Activated naive CD4-positive, alpha-beta T cell treated with anti-CD3 and anti-CD28 coated beads, Interleukin-2, amount 50 U/mL, for 16 hours (primary cell): Measurements from ENCODE around the gene NOA1.

ENCODE experiments used
- DNase-seq: peaks from one replicate; pipeline ENCODE4 v3.0.0-alpha.2; 2020

The NOA1 gene

DNA sequence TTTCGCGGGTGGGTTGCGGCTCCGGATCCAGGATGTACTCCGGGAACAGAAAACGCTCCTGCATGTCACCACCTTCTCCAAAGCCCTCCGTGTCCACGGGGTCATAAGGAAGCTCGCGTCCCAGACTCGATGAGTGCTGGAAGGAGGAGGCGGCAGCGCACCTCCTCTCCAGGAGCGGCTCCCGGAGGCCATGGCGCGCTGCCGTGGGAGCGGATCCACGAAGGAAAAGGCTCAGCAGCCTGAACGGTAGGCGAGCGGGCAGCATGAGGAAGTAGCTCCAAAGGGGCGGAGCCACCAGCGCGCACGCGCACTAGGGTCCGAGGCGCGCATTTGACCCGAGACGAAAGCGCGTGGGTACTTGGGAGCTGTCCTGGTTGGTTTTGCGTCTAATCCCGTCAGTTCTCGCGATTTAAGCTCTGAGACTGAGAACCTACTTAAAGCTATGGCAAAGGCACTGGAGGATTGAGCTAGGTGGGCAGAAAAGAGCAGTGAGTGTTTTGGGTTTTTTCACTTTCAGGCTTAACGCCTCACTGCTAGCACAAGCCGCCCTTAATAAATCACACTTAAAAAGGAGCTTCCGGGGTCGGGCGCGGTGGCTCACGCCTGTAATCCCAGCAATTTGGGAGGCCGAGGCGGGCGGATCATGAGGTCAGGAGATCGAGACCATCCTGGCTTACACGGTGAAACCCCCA is at the start of gene NOA1:
TSS of gene NOA1 (minus strand) at position 286 of the 692 bp plus-strand sequence. CDS start at position 265, 21 bp downstream.
- DNase-seq, result peak; percentile 96

- no peak for DNase-seq
These were observed 45.7 kb upstream of the NOA1 start for GRCh38 chr4:57023104-57023503.

GRCh38 chr4:57020467-57021101 is 43.2 kb upstream of the NOA1 start:
- DNase-seq, result no peak

DNA sequence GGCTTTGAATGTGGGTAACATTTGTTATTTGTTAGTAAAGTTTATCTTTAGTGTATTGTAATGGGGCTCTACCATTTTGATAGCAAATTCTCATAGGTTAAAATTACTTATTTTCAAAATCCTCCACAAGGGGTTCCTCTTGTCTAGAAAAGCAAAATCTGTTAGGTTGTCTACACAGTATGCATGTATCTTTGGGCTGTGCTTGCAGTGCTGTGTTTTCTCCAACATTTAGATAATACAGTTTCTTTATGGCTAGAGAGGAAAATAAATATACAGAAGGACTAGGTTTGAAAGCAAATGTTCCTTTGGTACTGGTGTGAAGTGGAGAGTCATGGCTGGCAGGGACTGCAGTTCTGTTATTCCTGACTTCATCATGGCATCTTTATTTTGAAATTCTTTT is 41.6 kb upstream of the NOA1 start:
- DNase-seq, result no peak

DNA sequence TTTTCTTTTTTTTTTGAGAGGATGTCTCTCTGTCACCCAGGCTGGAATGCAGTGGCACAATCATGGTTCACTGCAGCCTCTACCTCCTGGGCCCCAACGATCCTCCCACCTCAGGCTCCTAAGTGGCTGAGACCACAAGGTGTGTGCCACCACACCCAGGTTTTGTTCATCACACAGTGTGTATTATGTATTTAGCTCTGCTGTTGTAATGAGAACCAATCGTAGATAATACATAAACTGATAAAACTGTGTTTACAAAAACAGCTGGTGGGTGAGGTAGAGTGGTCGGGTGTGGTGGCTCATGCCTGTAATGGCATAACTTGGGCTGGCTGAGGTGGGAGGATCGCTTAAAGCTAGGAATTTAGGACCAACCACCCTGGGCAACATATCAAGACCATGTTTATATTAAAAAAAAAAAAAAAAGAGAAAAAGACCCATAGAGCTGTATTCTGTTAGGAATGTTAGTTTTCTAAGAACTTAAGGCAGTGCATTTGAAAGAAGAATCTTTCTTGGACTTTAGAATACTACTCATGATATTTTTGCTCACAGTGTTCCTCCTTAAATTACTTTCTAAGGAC is 36.2 kb upstream of the NOA1 start:
- DNase-seq, result no peak

DNA sequence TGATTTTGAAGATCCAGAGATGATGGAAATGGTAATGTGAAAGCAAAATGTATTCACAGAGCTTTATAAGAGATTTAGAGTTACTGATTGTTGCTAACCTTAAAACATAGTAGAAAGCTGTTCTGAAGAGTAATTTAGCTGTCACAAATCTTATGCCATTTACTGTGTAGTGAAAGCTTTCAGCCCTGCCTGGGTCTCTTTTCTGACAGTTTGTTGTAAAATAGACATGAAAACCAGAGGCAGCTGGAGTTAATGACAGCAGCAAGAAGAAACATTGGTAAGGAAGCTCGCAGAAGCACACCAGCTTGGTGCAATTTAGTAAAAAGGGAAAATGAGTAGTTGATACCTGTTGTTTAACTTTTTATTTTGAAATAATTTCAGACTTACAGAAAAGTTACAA is 22.3 kb upstream of the NOA1 start:
- DNase-seq, result no peak

GRCh38 chr4:56995525-56995924 is 18.1 kb upstream of the NOA1 start:
- no peak for DNase-seq

DNA sequence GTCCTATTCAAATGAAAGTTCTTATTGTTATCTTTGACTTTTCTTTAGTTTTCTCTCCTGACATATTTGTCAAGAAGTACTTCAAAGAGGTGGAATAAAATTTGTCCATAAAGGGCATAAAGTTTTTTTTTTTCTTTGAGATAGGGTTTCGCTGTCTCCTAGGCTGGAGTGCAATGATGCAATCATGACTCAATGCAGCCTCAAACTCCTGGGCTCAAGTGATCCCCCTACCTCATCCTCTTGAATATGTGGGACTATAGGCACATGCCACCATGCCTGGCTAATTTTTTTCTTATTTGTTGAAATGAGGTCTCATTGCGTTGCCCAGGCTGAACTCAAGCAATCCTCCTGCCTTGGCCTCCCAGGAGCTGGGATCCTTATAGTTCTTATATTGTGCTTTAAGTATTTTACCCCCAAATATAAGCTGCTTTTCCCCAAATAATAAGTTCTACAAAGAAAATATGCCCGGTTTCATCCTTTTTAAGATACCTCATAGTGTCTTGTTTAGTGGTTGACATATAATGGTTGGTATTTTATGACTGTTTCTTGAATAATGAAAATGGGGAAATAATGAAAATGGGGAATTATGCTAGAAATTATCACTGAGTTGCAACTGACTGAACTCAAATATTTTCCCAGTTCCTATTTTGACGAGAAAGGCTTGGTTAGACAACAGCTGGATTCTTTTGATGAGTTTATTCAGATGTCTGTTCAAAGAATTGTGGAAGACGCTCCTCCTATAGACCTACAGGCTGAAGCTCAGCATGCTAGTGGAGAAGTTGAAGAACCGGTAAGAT is 12.9 kb upstream of the NOA1 start:
- no peak for DNase-seq

DNA sequence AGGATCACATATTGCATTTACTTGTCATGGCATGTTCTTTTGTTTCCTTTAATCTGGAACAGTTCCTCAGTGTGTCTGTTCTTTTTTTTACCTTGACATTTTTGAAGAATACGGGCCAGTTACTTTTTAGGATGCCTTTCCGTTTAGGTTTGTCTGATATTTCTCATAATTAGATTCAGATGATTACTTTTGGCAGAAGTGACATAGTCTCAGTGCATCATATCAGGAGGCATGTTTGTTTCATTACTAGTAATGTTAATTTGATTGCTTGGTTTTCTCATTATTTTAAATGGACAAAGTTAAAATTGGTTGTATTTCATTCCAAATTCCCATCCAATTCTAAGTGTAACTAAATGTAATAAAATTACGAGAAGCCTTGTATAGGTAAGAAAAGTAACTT is 9.5 kb upstream of the NOA1 start:
- no peak for DNase-seq

DNA sequence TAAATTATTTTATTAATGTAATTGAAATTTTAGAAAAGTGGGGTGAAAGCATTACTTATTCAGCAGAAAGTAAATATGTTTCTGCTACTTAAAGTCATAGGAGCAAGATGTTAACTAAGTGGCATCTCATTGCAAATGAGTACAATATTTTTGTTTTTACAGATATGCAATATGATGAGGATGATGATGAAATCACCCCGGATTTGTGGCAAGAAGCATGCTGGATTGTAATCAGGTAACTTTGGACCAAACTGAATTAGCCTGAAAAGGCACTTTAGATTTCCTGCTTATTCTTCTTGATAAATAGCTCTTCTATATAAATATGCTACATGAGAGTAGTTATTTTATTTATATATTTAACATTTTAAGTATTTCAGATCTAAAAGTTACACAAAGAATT is 8.8 kb upstream of the NOA1 start:
- DNase-seq, result no peak

DNA sequence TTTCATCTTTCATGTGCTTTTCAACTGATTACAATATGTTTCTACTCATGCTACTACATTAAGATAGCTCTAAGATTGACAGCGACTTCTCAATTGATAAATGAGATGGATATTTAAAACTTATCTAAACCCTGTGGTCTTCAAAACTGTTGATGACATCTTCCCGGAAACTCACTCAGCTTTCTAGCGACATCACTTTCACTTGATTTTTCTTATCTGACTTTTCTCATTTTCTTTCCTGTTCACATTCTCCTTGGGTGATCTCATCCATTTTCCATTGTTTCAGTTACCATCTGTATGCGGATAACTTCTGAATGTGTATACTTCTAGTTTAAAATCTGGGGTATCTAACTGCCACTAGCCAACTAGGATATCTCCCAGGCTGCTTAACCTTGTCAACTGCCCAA is 4.4 kb upstream of the NOA1 start:
- no peak for DNase-seq

DNA sequence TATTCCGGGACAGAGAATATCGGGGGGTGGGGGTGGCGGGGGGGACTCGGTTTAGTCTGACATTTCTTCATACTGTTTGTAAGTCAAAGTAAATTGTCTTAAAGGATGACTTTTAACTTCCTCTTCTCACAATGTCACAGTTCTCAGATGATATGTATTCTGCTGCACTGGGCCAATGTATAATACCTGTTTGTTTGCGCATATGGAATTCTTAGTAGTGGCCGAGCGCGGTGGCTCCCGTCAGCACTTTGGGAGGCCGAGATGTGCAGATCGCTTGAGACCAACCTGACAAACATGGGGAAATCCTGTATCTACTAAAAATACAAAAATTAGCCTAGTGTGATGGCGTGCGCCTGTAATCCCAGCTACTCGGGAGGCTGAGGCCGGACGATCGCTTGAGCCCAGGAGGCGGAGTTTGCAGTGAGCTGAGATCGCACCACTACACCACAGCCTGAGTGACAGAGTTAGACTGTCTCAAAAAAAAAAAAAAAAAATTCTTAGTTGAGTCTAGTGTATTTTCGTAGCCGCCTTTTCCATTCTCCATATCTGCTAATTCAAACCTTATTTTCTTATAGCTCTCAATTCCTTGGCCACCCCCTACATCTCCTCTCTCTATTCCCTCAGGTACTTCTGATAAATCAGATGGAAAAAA is 2.1 kb upstream of the NOA1 start:
- peak; percentile 46 for DNase-seq

DNA sequence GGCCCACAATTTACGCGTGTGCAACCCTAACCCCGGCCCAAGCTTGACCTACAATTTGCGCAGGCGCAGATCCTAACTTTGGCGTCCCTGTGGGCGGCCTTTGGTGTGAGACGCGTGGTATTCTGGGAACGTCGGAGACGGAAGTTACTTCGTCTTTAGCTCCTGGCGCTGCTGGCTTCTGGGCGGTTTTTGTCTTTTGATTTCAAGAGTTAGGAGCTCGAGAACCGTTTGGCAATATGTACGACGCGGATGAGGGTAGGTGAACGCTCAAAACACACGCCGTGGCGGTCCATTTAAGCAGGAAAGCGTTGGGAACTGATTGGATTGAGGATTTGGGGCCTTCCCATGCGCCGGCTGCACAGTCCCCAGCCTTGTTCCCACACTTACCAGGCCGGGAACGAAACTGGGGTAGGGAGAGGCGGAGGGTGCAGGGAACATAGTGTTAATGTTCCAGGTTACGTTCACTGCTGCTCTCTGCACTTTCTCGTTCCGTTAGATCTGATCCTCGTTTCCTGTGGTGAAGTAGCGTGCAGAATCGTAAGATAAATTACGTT is 1.4 kb upstream of the NOA1 start, which contains the start of gene POLR2B:
TSS of gene POLR2B (plus strand) at position 147 of the 554 bp plus-strand sequence. CDS start at position 237, 90 bp downstream.
- DNase-seq, result peak; percentile 84

DNA sequence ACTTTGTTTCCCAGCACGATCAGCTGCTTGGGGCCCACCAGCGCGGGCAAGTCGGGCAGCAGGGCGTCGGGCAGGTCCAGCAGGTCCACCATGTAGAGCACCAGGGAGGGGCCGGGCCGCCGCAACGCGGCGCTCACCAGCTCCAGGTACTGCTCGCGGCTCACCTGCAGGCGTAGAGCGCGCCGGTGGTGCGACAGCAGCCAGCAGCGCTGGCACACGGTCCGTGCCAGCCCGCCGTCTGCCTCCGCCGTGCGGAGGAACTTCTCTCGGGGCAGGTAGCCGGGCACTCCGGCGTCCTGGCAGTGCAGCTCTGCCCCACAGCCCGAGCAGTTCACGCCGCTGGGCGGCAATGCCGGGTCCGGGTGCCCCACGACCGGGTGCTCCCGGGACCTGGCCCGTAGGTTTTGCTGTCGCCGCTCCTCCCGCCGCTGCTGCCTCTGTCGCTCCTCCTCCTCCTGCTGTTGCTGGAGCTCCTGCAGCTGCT is 527 bp downstream of the NOA1 start:
- peak; percentile 64 for DNase-seq

- DNase-seq, result no peak
These were observed 1.0 kb downstream of the NOA1 start for GRCh38 chr4:56976283-56976836.

GRCh38 chr4:56973336-56973735 is 4.1 kb downstream of the NOA1 start:
- DNase-seq, result no peak

DNA sequence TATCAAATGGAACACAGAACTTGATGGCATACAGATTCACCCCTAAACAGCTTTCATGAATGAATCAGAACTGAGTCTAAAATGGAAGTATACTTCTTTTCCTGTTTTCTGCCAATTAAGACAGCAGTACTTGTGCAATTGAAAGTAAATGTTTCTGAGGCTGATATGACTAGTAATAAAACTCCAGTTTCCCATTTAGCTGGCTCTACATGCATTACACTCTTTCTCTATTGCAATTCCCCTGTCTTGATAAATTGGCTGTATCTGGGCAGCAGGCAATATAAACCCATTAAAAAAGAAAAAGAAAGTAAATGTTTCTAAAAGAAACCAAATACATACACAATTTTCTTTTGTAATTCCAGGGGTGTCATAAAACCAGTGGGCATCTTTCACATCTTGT is 4.6 kb downstream of the NOA1 start:
- DNase-seq, result no peak

DNA sequence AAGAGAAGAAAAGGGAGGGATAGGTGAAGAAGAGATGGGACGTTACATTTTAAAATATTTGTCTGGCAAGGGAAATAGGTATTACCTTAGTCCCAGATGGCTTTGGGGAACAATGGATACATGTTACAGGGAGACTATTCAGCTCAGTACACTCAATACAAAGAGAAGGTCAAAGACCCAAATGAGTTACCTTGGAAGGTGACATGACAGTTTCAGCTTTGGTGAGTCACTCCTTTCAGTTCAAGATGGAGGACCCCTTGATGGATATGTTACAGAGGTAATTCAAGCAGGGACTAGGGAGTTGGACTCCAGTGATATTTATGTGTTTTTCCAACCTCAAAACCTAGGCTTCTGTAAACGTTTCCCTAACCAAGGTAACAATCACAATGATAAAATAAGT is 5.0 kb downstream of the NOA1 start:
- DNase-seq, result no peak

DNA sequence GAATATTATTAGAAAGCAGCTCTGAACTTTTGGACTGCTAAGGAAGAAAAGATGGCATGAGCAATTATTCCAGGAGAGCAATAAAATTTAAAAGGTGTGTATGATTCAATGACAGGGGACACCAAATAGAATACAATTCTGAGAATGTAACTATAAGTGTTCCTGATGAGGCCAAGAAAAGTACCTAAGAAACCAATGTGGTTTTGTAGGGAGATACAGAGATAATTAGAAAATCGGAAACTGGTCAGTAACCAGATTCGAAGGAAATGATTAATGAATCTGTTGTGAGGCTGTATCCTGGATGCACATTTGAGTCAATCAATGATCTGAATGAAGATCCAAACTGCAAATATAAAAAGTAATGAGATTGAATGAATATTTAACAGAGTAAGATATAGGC is 6.0 kb downstream of the NOA1 start:
- no peak for DNase-seq

- no peak for DNase-seq
These were observed 16.3 kb downstream of the NOA1 start for GRCh38 chr4:56961107-56961500.

- DNase-seq, result no peak
These were observed 18.3 kb downstream of the NOA1 start for GRCh38 chr4:56959100-56959499.

DNA sequence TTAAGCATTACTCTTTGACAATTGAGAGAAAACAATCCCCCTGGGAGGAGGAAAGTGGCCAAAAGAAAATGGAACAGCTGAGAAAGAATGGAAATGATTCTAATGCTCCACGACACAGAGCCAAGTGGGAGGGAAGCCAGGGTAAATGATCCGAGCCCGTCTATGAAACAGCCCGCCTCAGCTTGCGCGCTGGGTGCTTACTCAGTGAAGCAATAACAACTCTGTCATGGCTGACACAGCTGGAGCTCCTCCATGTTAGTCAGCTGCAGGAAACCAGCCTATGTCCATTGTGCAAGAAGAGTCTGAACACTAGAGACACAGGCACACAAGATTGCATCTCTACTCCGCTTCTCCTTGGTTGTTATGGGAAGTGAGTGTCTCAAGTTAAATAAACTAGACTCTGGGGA is 19.3 kb downstream of the NOA1 start:
- no peak for DNase-seq
